HG02943 (cell line): Measurements from ENCODE around the gene DDX60.
"Not testable (repeated sequence)": the region's sequence is repeated elsewhere in the genome, so short reads cannot be mapped to it uniquely, and the experiment has no call there.

Experiments
- ATAC-seq: cut with Tn5 transposase; IDR thresholded peaks from one replicate; pipeline ENCODE4 v1.9.1; 2021; ENCODE audit warnings: mild to moderate bottlenecking, low read depth, moderate library complexity; ENCODE audit not compliant: unreplicated experiment

Gene DDX60

GRCh38 chr4:168304744-168305459 is 13.7 kb downstream of the DDX60 start:
- ATAC-seq = no peak

- not testable (repeated sequence) for ATAC-seq
These were observed 15.1 kb downstream of the DDX60 start for GRCh38 chr4:168303430-168303829.

GRCh38 chr4:168293386-168293975 is 25.1 kb downstream of the DDX60 start:
- peak; percentile 56 for ATAC-seq

- no peak for ATAC-seq
These were observed 27.3 kb downstream of the DDX60 start for GRCh38 chr4:168291242-168291641.

- not testable (repeated sequence) for ATAC-seq
These were observed 32.7 kb downstream of the DDX60 start for GRCh38 chr4:168285850-168286249.

- no peak for ATAC-seq
These were observed 39.0 kb downstream of the DDX60 start for GRCh38 chr4:168279556-168279955.

GRCh38 chr4:168275836-168276235 is 42.7 kb downstream of the DDX60 start:
- ATAC-seq = no peak

GRCh38 chr4:168274871-168275270 is 43.7 kb downstream of the DDX60 start:
- ATAC-seq = no peak

GRCh38 chr4:168273838-168274237 is 44.7 kb downstream of the DDX60 start:
- ATAC-seq = no peak

GRCh38 chr4:168272488-168272887 is 46.1 kb downstream of the DDX60 start:
- no peak for ATAC-seq

GRCh38 chr4:168269896-168270295 is 48.7 kb downstream of the DDX60 start:
- no peak for ATAC-seq

GRCh38 chr4:168265327-168265726 is 53.2 kb downstream of the DDX60 start:
- ATAC-seq = no peak

- no peak for ATAC-seq
These were observed 53.6 kb downstream of the DDX60 start for GRCh38 chr4:168264903-168265302.

GRCh38 chr4:168263039-168263438 is 55.5 kb downstream of the DDX60 start:
- ATAC-seq = no peak

- ATAC-seq = no peak
These were observed 59.5 kb downstream of the DDX60 start for GRCh38 chr4:168259096-168259495.

GRCh38 chr4:168257768-168258167 is 60.8 kb downstream of the DDX60 start:
- no peak for ATAC-seq

GRCh38 chr4:168248176-168248710 is 70.3 kb downstream of the DDX60 start:
- ATAC-seq = no peak

GRCh38 chr4:168247603-168248002 is 70.9 kb downstream of the DDX60 start:
- ATAC-seq = no peak

GRCh38 chr4:168241953-168242352 is 76.6 kb downstream of the DDX60 start:
- no peak for ATAC-seq

- no peak for ATAC-seq
These were observed 77.7 kb downstream of the DDX60 start for GRCh38 chr4:168240821-168241220.

GRCh38 chr4:168221301-168221700 is 97.3 kb downstream of the DDX60 start:
- no peak for ATAC-seq

- no peak for ATAC-seq
These were observed 97.7 kb downstream of the DDX60 start for GRCh38 chr4:168220893-168221292.
